Stomach (tissue), 4 donors: ENCODE measurements around the gene ABCA12.

Experiments used
- EP300 ChIP-seq: sonication (generic); formaldehyde crosslinking; IDR thresholded peaks from one replicate; pipeline ENCODE4 v1.6.1; 2017; ENCODE audit warnings: antibody characterized with exemption
- POLR2A ChIP-seq, 4 donors: fragments of 450-650 bp; IDR thresholded peaks; one replicate each; pipeline ENCODE4 v1.6.1; 2016; ENCODE audit warnings: antibody characterized with exemption in 4 of 4, control low read depth in 2 of 4, mild to moderate bottlenecking in 1 of 4, moderate library complexity in 1 of 4
- POLR2AphosphoS5 ChIP-seq, 3 donors: sonication (generic); formaldehyde crosslinking; IDR thresholded peaks; one replicate each; pipeline ENCODE4 v1.6.1; 2016; ENCODE audit warnings: antibody characterized with exemption in 3 of 3
- TF ChIP-seq, protein P1 (sequence below), 7 experiments: fragments of 450-650 bp in 4 of 7; fragments of 200-600 bp in 3 of 7; sonication (generic) in 3 of 7; IDR thresholded peaks; one replicate each; pipeline ENCODE4 v1.5.1; 2016 to 2019; ENCODE audit warnings: antibody characterized with exemption in 7 of 7, control low read depth in 2 of 7, mild to moderate bottlenecking in 1 of 7

DNA sequence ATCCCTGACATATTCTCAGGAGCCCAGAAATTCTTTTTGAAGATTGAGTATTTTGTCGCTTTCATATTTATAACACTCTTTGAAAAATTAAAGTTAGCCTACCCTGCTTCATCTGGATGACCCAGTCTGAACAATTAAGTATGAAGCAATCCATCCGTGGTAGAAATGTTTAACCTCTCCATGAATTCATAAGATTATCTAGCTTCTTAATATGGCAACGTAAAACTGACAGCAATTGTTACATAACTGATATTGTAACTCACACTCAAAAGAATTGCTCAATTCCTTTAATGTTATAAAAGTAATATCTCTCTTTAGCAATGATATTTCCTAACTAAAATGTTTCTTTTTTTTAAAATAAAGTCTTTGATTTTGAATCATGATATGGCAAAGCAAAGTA is 7.2 kb upstream of the ABCA12 start:
- TF ChIP-seq, protein P1, sequence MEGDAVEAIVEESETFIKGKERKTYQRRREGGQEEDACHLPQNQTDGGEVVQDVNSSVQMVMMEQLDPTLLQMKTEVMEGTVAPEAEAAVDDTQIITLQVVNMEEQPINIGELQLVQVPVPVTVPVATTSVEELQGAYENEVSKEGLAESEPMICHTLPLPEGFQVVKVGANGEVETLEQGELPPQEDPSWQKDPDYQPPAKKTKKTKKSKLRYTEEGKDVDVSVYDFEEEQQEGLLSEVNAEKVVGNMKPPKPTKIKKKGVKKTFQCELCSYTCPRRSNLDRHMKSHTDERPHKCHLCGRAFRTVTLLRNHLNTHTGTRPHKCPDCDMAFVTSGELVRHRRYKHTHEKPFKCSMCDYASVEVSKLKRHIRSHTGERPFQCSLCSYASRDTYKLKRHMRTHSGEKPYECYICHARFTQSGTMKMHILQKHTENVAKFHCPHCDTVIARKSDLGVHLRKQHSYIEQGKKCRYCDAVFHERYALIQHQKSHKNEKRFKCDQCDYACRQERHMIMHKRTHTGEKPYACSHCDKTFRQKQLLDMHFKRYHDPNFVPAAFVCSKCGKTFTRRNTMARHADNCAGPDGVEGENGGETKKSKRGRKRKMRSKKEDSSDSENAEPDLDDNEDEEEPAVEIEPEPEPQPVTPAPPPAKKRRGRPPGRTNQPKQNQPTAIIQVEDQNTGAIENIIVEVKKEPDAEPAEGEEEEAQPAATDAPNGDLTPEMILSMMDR (IDR thresholded peaks at IDR 0.05), result no peak
- TF ChIP-seq POLR2A (IDR thresholded peaks at IDR 0.05), result no peak
- no peak for TF ChIP-seq POLR2AphosphoS5 (IDR thresholded peaks at IDR 0.05)
- TF ChIP-seq EP300, result no peak
